Measurements from ENCODE around the gene CA14. TPM values are rescaled to one million over a fixed set of nuclear protein-coding genes. Genes with fewer than 3 reads are reported as not detected.
"Not testable (repeated sequence)": the region's sequence is repeated elsewhere in the genome, so short reads cannot be mapped to it uniquely, and the experiment has no call there.

CA14 gene
- total RNA-seq, 3 donors from 2014 or later = 0.38 to 6.8 (median 0.41) TPM

DNA sequence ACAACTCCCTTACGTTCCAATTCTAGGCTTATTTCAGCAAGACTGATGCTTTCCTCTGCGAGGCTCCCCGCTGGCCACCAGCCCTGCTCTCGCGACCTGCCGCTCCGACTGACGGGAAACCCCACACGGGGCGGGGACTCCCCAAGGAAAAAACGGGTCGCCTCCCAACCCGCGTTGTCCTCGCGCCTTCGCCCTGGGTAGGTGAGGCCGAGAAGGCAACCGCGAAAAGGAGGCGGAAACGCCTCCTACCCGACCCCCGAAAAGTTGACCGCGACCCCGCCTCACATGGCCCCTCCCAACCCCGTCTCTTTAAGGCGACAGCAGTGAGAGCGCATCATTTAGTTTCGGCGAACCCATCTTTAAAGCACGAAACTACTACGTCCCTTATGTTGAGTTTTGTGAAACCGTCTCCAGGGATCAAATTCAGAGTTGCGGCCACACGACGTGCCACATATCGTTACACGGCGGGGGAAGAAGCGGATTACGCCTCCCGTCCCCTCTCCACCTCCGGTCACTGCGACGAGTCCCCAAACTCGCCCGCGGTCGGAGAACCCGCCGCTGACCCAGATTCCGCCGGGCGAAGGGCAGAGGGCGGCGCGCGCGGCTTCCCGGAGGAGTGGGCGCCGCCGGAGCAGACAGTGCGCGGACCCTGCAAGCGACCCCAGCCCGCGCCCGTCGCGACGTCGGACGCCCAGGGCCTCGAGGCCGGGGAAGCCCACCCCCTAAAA is 22.8 kb upstream of the CA14 start:
- Histone ChIP-seq H3K9me3 (no peaks in the 10 kb centered on the region), H3K4me1 (ENCODE audit: low read depth) (peaks cover 14% of the 10 kb centered on the region), H3K36me3 (ENCODE audit: low read depth) (no peaks in the 10 kb centered on the region), H3K4me3 (peak overlapping the region; percentile 65)
- DNase-seq = peak; percentile 79 to 92 (median 83)
- TF ChIP-seq, protein P1, sequence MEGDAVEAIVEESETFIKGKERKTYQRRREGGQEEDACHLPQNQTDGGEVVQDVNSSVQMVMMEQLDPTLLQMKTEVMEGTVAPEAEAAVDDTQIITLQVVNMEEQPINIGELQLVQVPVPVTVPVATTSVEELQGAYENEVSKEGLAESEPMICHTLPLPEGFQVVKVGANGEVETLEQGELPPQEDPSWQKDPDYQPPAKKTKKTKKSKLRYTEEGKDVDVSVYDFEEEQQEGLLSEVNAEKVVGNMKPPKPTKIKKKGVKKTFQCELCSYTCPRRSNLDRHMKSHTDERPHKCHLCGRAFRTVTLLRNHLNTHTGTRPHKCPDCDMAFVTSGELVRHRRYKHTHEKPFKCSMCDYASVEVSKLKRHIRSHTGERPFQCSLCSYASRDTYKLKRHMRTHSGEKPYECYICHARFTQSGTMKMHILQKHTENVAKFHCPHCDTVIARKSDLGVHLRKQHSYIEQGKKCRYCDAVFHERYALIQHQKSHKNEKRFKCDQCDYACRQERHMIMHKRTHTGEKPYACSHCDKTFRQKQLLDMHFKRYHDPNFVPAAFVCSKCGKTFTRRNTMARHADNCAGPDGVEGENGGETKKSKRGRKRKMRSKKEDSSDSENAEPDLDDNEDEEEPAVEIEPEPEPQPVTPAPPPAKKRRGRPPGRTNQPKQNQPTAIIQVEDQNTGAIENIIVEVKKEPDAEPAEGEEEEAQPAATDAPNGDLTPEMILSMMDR (IDR thresholded peaks at IDR 0.05) = no peak
- intact Hi-C loops (cut with DNase I, micrococcal nuclease) = no loop called here
- ATAC-seq = peak; percentile 57

DNA sequence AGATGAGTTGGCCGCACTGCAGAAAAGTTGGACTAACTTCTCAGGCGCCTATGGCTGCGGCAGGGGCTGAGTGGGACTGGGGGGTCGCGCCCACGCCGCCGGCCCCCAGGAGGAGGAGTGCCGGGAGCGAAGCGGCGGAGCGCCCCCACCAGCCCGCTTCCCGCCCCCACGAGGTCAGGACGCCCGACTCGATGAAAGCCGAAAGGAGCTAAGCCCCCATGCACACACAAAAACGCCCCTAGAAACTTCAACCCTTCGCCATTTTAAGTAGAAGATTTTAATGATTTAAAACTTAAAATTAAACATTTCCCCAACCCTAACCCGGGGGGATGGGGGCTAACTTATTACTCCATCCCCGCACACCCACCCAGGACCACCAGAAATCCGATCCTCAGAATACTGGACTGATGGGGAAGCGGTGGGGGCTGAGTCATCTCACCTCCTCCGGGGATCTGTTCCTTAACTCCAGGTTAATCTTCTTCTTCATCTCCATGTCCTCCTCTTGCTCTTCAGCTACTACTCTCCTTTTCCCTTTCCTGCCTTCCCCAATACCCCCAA is 22.2 kb upstream of the CA14 start:
- DNase-seq (peak; percentile 45 to 64 (median 58)), ATAC-seq (peak; percentile 9)
- Histone ChIP-seq H3K4me3 (peak overlapping the region; percentile 65), H3K4me1 (ENCODE audit: low read depth) (peaks cover 14% of the 10 kb centered on the region), H3K36me3 (ENCODE audit: low read depth) (no peaks in the 10 kb centered on the region), H3K9me3 (no peaks in the 10 kb centered on the region)
- TF ChIP-seq, protein P1 (IDR thresholded peaks at IDR 0.05) = no peak
- intact Hi-C loops (cut with DNase I, micrococcal nuclease) = no loop called here

DNA sequence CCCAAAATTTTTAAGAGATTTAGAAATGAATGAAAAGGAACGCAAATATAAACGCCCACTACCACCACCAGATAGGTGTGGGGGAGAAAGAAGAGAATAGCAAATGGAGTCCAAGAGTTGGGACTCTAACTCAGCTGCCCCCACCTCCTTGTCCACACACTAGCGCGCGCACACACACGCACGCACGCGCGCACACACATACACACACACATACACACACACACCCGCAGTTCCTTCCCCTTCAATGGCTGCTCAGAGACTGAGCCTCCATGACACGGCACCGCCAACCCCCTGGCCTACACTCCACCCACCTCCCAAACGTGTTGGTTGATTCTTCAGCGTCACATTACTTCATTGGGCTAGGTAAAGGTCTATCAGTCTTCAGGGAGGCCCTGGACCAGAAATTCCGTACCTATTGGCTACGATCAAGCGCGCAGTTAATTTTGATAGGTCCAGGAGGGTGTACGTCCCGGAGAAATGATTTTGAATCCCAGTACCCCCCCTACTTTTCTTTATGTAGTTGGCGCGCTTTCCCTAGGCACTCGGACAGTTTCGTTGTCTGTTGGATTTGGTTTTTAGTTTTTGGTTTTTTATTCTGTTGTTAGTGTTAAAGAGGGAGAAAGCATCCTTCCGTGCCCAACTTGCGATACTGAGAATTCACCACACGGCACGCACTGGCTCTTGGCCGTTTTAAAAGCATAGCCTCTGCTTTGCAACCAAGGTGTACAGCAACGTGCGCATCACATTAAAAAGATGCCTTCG is 21.5 kb upstream of the CA14 start, which contains the start of gene ANP32E:
Gene ANP32E (minus strand): TSS at position 261 of the 762 bp plus-strand sequence. CDS start 326 bp downstream, outside the sequence.
- Histone ChIP-seq H3K4me1 (ENCODE audit: low read depth) (peaks cover 14% of the 10 kb centered on the region), H3K4me3 (peak within 1 kb of the TSS; percentile 65), H3K36me3 (ENCODE audit: low read depth) (no peaks in the 10 kb centered on the region), H3K9me3 (no peaks in the 10 kb centered on the region)
- peak; percentile 93 to 96 (median 96) for DNase-seq
- ATAC-seq = peak; percentile 96
- intact Hi-C loops (cut with DNase I, micrococcal nuclease) = no loop called here
- TF ChIP-seq, protein P1 (IDR thresholded peaks at IDR 0.05) = no peak

DNA sequence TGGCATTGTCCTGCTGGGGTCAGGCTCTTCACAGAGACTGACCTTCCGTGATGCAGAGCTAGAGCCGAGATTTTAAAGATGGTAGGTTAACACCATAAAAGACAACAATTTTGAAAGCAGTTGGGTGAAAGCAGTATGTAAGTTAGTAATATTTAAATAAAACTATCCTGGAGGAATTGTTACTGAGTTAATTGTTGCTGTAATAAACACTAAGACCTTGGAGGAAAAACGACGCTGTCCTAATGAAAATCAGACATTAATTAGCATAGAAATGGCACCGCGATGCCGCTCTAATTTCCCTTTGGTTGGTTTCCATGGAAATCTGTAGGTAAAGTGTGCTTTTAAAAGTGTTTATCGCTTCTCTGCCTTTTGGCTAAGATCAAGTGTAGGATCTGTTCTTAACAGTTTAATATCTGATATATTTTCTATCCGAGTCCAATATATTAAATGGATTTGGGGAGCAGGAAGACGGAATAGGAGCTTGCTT is 20.9 kb upstream of the CA14 start:
- Histone ChIP-seq H3K36me3 (ENCODE audit: low read depth) (no peaks in the 10 kb centered on the region), H3K4me3 (no peak overlapping the region), H3K9me3 (no peaks in the 10 kb centered on the region), H3K4me1 (ENCODE audit: low read depth) (peaks cover 14% of the 10 kb centered on the region)
- no peak for ATAC-seq
- no peak for DNase-seq
- TF ChIP-seq, protein P1 (IDR thresholded peaks at IDR 0.05) = no peak
- intact Hi-C loops (cut with DNase I, micrococcal nuclease) = no loop called here

DNA sequence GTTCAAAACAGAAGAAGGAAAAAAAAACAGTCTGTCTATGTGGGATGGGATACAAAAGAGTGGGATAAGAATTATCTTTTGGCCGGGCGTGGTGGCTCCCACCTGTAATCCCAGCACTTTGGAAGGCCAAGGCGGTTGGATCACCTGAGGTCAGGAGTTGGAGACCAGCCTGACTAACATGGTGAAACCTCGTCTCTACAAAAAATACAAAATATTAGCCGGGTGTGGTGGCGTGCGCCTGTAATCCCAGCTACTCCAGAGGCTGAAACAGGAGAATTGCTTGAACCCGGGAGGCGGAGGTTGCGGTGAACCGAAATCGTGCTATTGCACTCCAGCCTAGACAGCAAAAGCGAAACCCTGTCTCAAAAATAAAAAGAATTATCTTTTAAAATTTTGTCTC is 20.4 kb upstream of the CA14 start:
- ATAC-seq; H3K9me3 ChIP-seq; intact Hi-C loops (cut with DNase I, micrococcal nuclease); H3K36me3 ChIP-seq (ENCODE audit: low read depth); H3K4me3 ChIP-seq; DNase-seq: not testable (repeated sequence)
- peaks cover 14% of the 10 kb centered on the region for H3K4me1 ChIP-seq (ENCODE audit: low read depth)
